Type B pancreatic cell (in vitro differentiated cells): ENCODE measurements around the gene TMED5. TPM values are rescaled to one million over a fixed set of nuclear protein-coding genes. Genes with fewer than 3 reads are reported as not detected.

Experiments
- DNase-seq: peaks from one replicate; pipeline ENCODE4 v3.0.0; 2021; ENCODE audit warnings: mixed read lengths; ENCODE audit not compliant: unreplicated experiment; ENCODE audit errors: extremely low spot score
- H3K27ac Mint-ChIP-seq: 2 replicates; pipeline ENCODE4 v1.8.0; 2021; ENCODE audit warnings: mild to moderate bottlenecking, mixed read lengths
- H3K27me3 Mint-ChIP-seq: 2 replicates; pipeline ENCODE4 v1.8.0; 2021; ENCODE audit warnings: mixed read lengths
- H3K36me3 Mint-ChIP-seq: 2 replicates; pipeline ENCODE4 v1.8.0; 2021; ENCODE audit warnings: mixed read lengths
- H3K4me1 Mint-ChIP-seq: one replicate; pipeline ENCODE4 v1.8.0; 2021; ENCODE audit warnings: mixed read lengths; ENCODE audit not compliant: unreplicated experiment
- H3K4me3 Mint-ChIP-seq: 2 replicates; pipeline ENCODE4 v1.8.0; 2021; ENCODE audit warnings: mild to moderate bottlenecking, mixed read lengths
- H3K9me3 Mint-ChIP-seq: 2 replicates; pipeline ENCODE4 v1.8.0; 2021; ENCODE audit warnings: mixed read lengths
- total RNA-seq: library from RNA; stranded (reverse); gene quantifications from 2 replicates; pipeline ENCODE4 v1.2.1, GENCODE V29; 2021; ENCODE audit warnings: low replicate concordance
- TF ChIP-seq, protein P1 (sequence below): fragments of 200-600 bp; sonication (generic); conservative IDR thresholded peaks from 2 replicates; pipeline ENCODE4 v1.5.0; 2021; ENCODE audit warnings: antibody characterized with exemption, mild to moderate bottlenecking

TMED5 gene
- total RNA-seq, 1 donor from 2014 or later: 36.8 TPM

DNA sequence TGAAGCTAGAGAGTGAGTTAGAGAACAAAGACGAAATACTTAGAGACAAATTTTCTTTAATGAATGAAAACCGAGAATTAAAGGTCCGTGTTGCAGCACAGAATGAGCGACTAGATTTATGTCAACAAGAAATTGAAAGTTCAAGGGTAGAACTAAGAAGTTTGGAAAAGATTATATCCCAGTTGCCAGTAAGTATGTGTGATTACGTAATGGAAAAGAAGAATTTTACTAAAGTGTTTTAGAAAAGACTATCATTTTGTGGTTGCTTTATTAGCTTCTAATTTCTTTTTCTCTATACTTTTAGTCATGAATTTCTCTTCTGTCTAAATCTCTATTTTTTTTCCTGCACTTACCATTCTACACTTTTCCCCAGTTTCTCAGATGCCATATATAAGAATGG, 27.0 kb upstream of the TMED5 start:
- Mint-ChIP-seq H3K4me3 (no peak overlapping the region), H3K27me3 (no peaks in the 10 kb centered on the region)

DNA sequence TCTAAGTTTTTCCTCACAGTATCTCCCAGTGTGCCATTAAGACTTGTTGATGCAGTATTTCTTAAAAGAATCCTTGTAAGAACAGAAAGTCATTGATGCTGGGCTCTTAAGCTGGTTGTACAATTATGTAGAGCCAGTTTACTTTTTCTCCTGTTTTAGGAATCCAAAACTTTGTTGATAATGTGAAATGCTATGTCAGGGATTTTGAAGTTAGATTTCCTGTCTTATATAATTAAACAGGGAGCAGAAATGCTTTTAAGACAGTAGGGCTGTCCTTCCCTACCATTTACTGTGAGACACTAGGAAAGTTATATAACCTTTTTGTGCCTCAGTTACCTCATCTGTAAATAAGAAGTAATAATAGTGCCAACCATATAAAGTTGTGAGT, 26.3 kb upstream of the TMED5 start:
- no peak overlapping the region for H3K4me3 Mint-ChIP-seq
- no peak overlapping the region for H3K27ac Mint-ChIP-seq
- H3K4me1 Mint-ChIP-seq: no peaks in the 10 kb centered on the region
- TF ChIP-seq, protein P1, sequence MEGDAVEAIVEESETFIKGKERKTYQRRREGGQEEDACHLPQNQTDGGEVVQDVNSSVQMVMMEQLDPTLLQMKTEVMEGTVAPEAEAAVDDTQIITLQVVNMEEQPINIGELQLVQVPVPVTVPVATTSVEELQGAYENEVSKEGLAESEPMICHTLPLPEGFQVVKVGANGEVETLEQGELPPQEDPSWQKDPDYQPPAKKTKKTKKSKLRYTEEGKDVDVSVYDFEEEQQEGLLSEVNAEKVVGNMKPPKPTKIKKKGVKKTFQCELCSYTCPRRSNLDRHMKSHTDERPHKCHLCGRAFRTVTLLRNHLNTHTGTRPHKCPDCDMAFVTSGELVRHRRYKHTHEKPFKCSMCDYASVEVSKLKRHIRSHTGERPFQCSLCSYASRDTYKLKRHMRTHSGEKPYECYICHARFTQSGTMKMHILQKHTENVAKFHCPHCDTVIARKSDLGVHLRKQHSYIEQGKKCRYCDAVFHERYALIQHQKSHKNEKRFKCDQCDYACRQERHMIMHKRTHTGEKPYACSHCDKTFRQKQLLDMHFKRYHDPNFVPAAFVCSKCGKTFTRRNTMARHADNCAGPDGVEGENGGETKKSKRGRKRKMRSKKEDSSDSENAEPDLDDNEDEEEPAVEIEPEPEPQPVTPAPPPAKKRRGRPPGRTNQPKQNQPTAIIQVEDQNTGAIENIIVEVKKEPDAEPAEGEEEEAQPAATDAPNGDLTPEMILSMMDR: no peak
- H3K27me3 Mint-ChIP-seq: no peaks in the 10 kb centered on the region
- H3K36me3 Mint-ChIP-seq: no peaks in the 10 kb centered on the region
- DNase-seq: no peak
- H3K9me3 Mint-ChIP-seq: no peaks in the 10 kb centered on the region

More for the DNA sequence above, 27.0 kb upstream of the TMED5 start:
- no peak overlapping the region for H3K27ac Mint-ChIP-seq
- no peaks in the 10 kb centered on the region for H3K4me1 Mint-ChIP-seq
- no peaks in the 10 kb centered on the region for H3K36me3 Mint-ChIP-seq
- TF ChIP-seq, protein P1: no peak
- no peaks in the 10 kb centered on the region for H3K9me3 Mint-ChIP-seq
- no peak for DNase-seq

DNA sequence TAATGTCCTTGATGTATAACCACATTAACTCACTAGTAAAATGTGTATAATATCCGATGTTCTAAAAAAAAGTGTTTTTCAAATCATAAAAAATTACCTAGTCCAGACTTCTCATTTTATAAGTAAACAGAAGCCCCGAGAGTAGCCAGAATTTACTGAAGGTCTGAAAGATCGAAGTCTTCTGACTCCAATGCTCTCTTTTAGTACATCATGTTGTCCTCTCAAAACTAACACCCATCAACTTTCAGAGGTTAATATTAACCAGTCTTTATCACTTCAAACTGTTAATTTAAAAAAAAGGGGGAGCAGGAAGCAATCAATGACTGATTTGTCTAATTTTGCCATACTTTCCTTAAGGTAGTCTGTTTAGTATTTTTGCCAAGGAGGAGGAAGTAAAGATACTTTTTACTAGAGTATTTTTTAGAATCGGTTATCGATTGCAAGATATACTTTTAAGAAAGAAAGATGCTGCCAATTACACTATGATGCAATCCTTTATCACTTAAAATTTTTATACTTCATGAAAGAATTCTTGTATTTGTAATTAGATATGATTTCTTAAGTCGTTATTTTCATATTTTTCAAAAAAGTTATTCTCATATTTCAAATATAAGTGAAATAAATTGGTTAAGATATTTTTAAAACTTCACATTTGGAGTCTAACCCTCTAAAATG, 25.8 kb upstream of the TMED5 start:
- DNase-seq: no peak
- TF ChIP-seq, protein P1: no peak
- H3K36me3 Mint-ChIP-seq: no peaks in the 10 kb centered on the region
- no peak overlapping the region for H3K27ac Mint-ChIP-seq
- H3K9me3 Mint-ChIP-seq: no peaks in the 10 kb centered on the region
- no peaks in the 10 kb centered on the region for H3K27me3 Mint-ChIP-seq
- no peaks in the 10 kb centered on the region for H3K4me1 Mint-ChIP-seq
- no peak overlapping the region for H3K4me3 Mint-ChIP-seq

DNA sequence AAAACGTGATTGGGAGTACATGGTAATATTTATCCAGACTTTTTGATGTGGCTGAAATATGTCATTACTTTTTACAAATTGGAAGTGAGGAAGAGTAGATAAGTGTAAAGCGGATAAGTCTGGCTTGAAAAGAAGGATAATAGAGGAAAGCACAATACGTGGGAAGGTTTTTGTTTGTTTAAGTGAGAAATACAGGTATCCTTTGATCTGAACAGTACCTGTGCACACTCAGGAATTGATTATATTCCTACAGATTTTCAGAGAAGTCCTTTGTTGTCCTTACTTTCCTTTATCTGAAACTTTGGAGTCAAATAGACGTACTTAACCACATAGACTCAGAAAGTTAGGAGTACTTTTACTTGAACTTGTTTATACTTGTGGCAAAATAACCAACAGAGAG, 20.5 kb upstream of the TMED5 start:
- Mint-ChIP-seq H3K9me3 (peaks cover 5% of the 10 kb centered on the region), H3K27me3 (no peaks in the 10 kb centered on the region), H3K4me3 (no peak overlapping the region), H3K4me1 (no peaks in the 10 kb centered on the region), H3K36me3 (peaks cover 12% of the 10 kb centered on the region), H3K27ac (no peak overlapping the region)
- no peak for DNase-seq
- TF ChIP-seq, protein P1: no peak

DNA sequence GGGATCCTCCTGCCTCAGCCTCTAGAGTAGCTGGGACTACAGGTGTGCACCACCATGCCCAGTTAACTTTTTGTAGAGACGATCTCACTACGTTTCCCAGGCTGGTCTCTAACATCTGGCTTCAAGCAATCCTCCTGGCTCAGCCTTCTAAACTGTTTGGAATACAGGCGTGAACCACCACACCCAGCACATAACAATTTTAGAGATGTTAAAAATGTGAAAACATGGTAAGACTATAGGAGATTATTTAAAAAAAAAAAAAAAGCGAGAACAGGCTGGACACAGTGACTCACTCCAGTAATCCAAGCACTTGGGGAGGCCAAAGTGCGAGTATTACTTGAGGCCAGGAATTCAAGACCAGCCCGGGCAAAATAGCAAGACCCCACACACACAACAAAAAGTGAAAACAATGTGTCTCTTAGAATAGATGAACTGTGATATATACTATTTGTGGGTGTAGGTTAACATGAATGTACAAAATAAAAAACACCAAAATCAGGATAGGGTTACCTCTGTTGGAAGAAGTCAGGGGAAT, 19.9 kb upstream of the TMED5 start:
- Mint-ChIP-seq H3K9me3 (peaks cover 5% of the 10 kb centered on the region), H3K27ac (no peak overlapping the region), H3K4me3 (no peak overlapping the region), H3K36me3 (peaks cover 15% of the 10 kb centered on the region), H3K4me1 (no peaks in the 10 kb centered on the region), H3K27me3 (no peaks in the 10 kb centered on the region)
- no peak for DNase-seq
- TF ChIP-seq, protein P1: no peak
